Endothelial cell of umbilical vein (primary cell): ENCODE measurements around the gene ZFR.

Source experiments
- EZH2 ChIP-seq: IDR thresholded peaks from 2 replicates; pipeline ENCODE4 v1.6.1; 2012; ENCODE audit warnings: borderline replicate concordance, low read depth, mild to moderate bottlenecking, moderate library complexity, low read length, inconsistent platforms; ENCODE audit not compliant: severe bottlenecking
- JUN ChIP-seq: IDR thresholded peaks from 2 replicates; pipeline ENCODE4 v1.6.1; 2011; ENCODE audit warnings: borderline replicate concordance, low read depth; ENCODE audit not compliant: insufficient read length, insufficient read depth
- POLR2A ChIP-seq: IDR thresholded peaks from 2 replicates; pipeline ENCODE4 v1.6.1; 2012; ENCODE audit warnings: low read depth, mild to moderate bottlenecking, control low read depth, low read length
- POLR2AphosphoS5 ChIP-seq: IDR thresholded peaks from 2 replicates; pipeline ENCODE4 v1.6.1; 2012; ENCODE audit warnings: low read depth, mild to moderate bottlenecking, control low read depth, low read length, moderate library complexity; ENCODE audit not compliant: insufficient read depth
- TF ChIP-seq, protein P1 (sequence below), 2 donors: IDR thresholded peaks; 1 replicate in 1 of 2; 2 replicates in 1 of 2; pipeline ENCODE4 v1.5.1; 2011; ENCODE audit warnings: low read length in 2 of 2, mild to moderate bottlenecking in 2 of 2, moderate library complexity in 2 of 2, control low read depth in 1 of 2, inconsistent platforms in 1 of 2, low read depth in 1 of 2; ENCODE audit not compliant: insufficient read depth in 1 of 2; ENCODE audit errors: extremely low read depth in 1 of 2
- TF ChIP-seq, protein P2 (sequence below): IDR thresholded peaks from 2 replicates; pipeline ENCODE4 v1.6.1; 2011; ENCODE audit not compliant: insufficient read depth, insufficient read length

GRCh38 chr5:32342656-32343055, 101.9 kb downstream of the ZFR start:
- TF ChIP-seq, protein P1, sequence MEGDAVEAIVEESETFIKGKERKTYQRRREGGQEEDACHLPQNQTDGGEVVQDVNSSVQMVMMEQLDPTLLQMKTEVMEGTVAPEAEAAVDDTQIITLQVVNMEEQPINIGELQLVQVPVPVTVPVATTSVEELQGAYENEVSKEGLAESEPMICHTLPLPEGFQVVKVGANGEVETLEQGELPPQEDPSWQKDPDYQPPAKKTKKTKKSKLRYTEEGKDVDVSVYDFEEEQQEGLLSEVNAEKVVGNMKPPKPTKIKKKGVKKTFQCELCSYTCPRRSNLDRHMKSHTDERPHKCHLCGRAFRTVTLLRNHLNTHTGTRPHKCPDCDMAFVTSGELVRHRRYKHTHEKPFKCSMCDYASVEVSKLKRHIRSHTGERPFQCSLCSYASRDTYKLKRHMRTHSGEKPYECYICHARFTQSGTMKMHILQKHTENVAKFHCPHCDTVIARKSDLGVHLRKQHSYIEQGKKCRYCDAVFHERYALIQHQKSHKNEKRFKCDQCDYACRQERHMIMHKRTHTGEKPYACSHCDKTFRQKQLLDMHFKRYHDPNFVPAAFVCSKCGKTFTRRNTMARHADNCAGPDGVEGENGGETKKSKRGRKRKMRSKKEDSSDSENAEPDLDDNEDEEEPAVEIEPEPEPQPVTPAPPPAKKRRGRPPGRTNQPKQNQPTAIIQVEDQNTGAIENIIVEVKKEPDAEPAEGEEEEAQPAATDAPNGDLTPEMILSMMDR (IDR thresholded peaks at IDR 0.05; ENCODE audit: extremely low read depth in 1 of 2, insufficient read depth in 1 of 2, low read depth in 1 of 2, low read length in 2 of 2), result no peak
- TF ChIP-seq POLR2A, result no peak
- TF ChIP-seq POLR2AphosphoS5, result no peak
- TF ChIP-seq, protein P2, sequence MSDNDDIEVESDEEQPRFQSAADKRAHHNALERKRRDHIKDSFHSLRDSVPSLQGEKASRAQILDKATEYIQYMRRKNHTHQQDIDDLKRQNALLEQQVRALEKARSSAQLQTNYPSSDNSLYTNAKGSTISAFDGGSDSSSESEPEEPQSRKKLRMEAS, result no peak
- no peak for TF ChIP-seq EZH2
- no peak for TF ChIP-seq JUN
